Activated CD8-positive, alpha-beta memory T cell treated with anti-CD3 and anti-CD28 coated beads, Interleukin-2, amount 50 U/mL, for 24 hours (primary cell): Measurements from ENCODE around the gene ITPR3.

Experiments
- DNase-seq: peaks from one replicate; pipeline ENCODE4 v3.0.0-alpha.2; 2020; ENCODE audit errors: extremely low read depth

The ITPR3 gene

GRCh38 chr6:33719326-33719987, 98.3 kb downstream of the ITPR3 start:
- no peak for DNase-seq

- DNase-seq = no peak
Observed at GRCh38 chr6:33720998-33721397, 99.9 kb downstream of the ITPR3 start.

DNA sequence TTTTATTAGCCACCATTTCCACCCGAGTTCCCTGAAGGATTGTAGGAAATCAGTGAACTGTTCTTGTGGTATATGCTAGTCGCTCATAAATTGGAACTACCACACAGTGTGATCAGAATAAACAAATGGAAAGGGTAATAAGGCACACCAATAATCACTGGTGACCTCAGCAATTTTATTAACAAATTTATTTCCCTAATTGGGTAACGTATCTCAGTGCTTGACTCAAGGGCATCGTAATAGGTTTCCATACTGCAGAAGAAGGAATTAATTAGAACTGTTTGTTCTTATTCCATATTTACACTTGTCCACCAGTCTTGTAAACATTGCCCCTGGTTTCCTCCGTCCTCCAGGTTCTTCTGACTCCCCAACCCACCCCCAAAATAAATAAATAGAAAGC, 100.4 kb downstream of the ITPR3 start:
- DNase-seq = no peak

DNA sequence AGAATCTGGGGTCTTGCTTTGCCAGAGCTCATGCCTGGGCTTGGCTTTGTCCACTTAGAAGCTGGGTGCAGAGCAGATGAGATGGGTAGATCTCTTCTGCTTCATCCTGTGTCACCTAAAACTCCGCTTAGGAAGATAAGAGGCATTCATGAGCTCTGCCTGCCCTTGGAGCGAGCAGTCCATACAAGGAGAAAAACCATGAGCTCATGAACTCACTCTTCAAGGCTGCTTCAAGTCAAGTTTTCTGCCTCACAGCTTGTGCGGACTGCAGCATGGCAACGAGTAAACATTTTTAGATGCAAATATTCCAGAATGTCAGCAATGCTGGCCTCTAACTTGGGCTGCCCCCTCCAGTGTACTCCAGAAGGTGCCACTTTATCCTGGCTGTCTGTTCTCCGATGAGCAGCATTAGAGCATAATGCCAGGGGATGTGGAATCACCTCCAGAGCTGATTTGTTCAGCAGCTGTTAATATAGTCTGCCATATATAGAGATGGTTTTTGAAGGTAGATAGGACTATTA, 101.0 kb downstream of the ITPR3 start:
- no peak for DNase-seq

GRCh38 chr6:33723371-33724085, 102.4 kb downstream of the ITPR3 start:
- DNase-seq = no peak

- DNase-seq = no peak
Observed at GRCh38 chr6:33724102-33725023, 103.2 kb downstream of the ITPR3 start.

DNA sequence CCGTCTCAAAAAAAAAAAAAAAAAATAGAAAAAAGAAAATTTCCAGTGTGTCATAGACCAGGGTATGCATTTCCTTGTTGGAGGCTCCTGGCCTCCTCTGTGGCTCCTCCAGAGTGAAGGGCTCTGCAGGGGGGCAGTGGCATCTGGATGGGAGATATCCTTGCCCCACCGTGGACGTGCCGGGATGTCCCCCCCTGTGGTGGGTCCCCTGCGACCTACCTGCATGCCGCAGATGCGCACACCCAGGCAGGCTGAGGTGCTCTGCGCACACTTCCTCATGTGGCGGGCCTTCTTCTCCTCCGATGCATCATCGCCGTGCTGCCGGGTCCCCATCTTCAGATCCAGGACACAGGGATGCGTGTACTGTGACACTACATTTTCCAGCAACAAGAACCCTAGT, 104.1 kb downstream of the ITPR3 start:
- DNase-seq = no peak

GRCh38 chr6:33725891-33726673, 105.0 kb downstream of the ITPR3 start:
- no peak for DNase-seq

- no peak for DNase-seq
Observed at GRCh38 chr6:33726696-33727095, 105.6 kb downstream of the ITPR3 start.

GRCh38 chr6:33727126-33727525, 106.0 kb downstream of the ITPR3 start:
- no peak for DNase-seq

GRCh38 chr6:33727932-33728331, 106.8 kb downstream of the ITPR3 start:
- no peak for DNase-seq

DNA sequence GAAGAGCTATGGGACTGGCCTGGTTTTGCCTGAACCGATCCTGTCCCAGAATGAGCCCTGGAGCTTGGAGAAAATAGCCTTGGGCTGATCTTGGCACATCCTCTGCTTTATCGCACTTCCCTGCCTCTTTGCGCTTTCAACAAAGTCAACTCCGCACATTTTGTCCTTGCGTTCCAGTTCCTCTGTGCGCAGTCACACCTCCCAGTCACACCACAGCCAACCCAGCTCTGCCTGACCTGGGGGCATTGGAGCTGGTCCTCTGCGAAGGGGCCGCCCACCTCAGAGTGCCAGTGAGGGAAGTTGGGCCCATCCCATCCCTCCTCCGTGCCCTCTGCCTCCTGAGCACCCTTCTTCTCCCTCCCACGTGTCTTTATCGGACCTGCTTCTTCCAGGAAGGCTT, 107.3 kb downstream of the ITPR3 start:
- DNase-seq = no peak

DNA sequence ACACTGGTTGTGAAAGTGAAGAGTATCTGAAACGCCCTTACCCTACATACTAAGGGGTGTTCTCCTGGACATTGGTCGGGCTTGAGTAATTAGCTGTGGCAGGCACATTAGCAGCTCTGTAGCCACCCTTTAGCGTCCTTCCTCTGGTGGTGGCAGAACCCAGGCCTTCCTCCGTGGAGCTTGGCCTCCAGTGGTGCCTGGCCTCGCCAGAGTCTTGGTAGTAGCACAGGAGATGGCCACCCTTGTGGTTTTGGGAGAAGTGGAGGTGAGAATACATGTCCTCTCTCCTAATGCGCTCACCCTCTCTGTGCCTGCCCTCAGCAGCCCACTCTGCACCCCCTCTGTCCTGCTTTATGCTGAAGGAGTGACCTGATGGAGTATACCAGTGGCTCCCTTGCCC, 107.9 kb downstream of the ITPR3 start:
- no peak for DNase-seq

DNA sequence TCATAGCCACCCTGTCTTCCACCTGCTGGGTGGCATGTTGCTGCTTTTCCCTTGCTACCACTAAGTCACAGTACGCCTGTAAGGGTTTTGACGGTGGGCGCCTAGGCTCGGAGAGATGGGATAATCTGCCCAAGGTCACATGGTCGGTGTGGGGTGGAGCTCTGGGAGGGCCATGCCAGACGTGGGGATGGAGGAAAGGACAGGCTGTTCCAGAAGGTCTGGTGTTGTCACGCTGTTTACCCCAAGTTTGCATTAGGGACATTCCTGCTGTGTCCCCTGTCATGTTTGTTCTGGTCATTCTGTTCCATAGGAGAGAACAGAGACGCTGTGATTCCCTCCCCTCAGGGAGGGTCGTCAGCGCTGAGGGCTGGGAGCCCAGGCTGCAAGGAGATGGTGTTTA, 109.5 kb downstream of the ITPR3 start:
- DNase-seq = no peak

DNA sequence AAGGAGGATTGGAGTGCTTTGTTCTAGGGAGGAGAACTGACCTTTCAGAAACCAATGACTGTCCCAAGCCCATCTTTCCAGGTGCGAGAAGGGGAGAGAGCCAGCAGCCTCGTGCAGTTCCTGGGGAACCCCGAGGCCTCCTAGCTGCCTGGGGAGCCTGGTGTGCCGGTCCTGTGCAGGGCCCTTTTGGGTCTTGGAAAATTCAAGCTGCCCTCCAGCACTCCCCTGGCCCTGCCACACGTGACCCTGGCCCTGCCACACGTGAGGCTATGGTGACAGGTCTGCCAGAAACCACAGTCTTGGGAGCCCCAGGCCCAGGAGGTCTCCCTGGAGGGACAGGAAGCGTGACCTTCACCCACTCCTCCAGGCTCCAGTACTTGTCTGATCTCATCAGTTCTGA, 109.9 kb downstream of the ITPR3 start:
- no peak for DNase-seq

DNA sequence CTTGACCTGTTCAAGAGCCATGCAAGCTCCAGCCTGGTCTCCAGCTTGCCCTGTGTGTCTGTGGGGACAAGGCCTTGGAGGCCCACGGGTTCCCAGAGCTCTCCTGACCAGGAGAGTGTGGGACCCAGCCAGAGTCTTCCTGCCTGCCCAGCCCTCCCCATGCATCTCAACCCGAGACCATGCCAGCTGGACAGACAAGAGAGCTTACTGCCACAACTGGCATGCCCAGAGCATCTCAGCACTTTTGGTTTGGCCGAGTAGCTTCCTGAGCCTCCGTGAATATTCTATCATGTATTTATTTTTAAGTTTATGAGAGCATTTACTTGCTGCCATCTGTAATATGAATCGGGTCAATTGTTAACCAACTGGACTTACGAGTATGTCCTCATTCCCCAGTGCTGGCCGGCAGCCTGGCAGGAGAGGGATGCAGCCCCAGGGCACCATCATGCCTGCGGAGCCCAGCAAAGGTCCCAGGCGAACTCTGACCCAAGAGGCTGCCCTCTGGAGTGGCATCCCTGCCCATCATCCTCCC, 110.7 kb downstream of the ITPR3 start:
- DNase-seq = no peak

DNA sequence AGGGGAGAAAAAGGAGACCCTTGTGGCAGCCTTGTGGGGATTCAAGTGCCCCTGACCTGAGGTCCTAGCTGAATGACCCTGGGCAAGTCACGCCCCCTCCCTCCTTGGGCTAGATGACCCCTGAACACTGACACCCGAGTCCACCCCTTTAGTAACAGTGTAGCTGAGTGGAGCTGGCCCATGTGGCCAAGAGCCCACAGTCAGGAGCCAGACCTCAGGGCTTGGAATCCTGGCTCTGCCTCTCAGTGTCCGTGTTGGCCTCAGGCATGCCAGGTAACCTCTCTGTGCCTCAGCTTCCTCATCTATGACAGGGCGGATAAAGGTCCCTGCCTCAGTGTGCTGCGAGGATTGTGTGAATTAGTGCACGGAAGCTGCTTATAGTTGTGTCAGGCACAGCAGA, 111.3 kb downstream of the ITPR3 start:
- DNase-seq = no peak

GRCh38 chr6:33732817-33733708, 111.9 kb downstream of the ITPR3 start:
- DNase-seq = no peak

GRCh38 chr6:33733709-33734007, 112.5 kb downstream of the ITPR3 start:
- DNase-seq = no peak

DNA sequence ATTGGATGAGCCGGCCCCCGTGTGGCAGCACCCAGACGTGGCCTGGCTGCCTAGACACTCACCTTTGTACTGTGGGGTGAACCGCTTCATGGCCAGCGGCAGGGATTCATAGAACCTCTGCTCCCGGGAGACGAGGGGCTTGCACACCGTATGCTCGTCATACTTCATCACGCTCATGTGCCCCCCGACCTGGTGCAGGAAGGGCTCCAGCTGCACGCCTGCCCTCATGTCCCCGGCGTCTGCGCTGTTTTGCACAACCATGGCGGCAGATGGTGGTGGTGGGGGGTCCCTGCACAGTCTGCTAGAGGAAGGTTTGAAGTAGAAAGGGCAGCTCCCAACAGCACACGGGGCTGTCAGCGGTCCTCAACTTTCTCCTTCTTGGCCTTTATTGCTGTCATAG, 114.1 kb downstream of the ITPR3 start:
- no peak for DNase-seq
